Spleen (tissue), 3 donors: ENCODE measurements around the gene SRPX.

Experiments
- POLR2A ChIP-seq, 3 donors: fragments of 450-650 bp; IDR thresholded peaks; one replicate each; pipeline ENCODE4 v1.5.1; 2017; ENCODE audit warnings: antibody characterized with exemption in 3 of 3, mild to moderate bottlenecking in 1 of 3
- POLR2AphosphoS5 ChIP-seq, 3 donors: sonication (generic); formaldehyde crosslinking; IDR thresholded peaks; one replicate each; pipeline ENCODE4 v1.5.1; 2017; ENCODE audit warnings: antibody characterized with exemption in 3 of 3

- TF ChIP-seq POLR2AphosphoS5 (IDR thresholded peaks at IDR 0.05), result no peak
- no peak for TF ChIP-seq POLR2A (IDR thresholded peaks at IDR 0.05)
Measured at GRCh38 chrX:38129366-38129765, 91.3 kb downstream of the SRPX start.
